Memory B cell (primary cell): ENCODE data around the gene SLCO2A1.

ENCODE experiments used
- ATAC-seq: fragments of 150-1000 bp; cut with Tn5 transposase; 2 replicates; pipeline ENCODE4 v1.10.0; 2021; ENCODE audit warnings: low read depth, mild to moderate bottlenecking, moderate library complexity
- DNase-seq, 2 donors: peaks; one replicate each; pipeline ENCODE4 v3.0.0; 2022; ENCODE audit warnings: low spot score in 2 of 2
- H3K27ac Mint-ChIP-seq: one replicate; pipeline ENCODE4 v1.8.0; 2022; ENCODE audit warnings: mild to moderate bottlenecking, moderate library complexity, mixed read lengths
- H3K27me3 Mint-ChIP-seq: one replicate; pipeline ENCODE4 v1.8.0; 2022; ENCODE audit warnings: mixed read lengths
- H3K36me3 Mint-ChIP-seq: one replicate; pipeline ENCODE4 v1.8.0; 2022; ENCODE audit warnings: mild to moderate bottlenecking, mixed read lengths
- H3K4me1 Mint-ChIP-seq: one replicate; pipeline ENCODE4 v1.8.0; 2022; ENCODE audit warnings: mixed read lengths
- H3K4me3 Mint-ChIP-seq: one replicate; pipeline ENCODE4 v1.8.0; 2022; ENCODE audit warnings: mild to moderate bottlenecking, moderate library complexity, mixed read lengths
- H3K9me3 Mint-ChIP-seq: one replicate; pipeline ENCODE4 v1.8.0; 2022; ENCODE audit warnings: mixed read lengths

The SLCO2A1 gene

GRCh38 chr3:134067531-134068161 is 37.9 kb upstream of the SLCO2A1 start:
- Mint-ChIP-seq H3K27me3 (peaks cover 6% of the 10 kb centered on the region), H3K27ac (no peak overlapping the region), H3K9me3 (no peaks in the 10 kb centered on the region), H3K36me3 (no peaks in the 10 kb centered on the region), H3K4me3 (no peak overlapping the region), H3K4me1 (no peaks in the 10 kb centered on the region)
- DNase-seq (no peak), ATAC-seq (no peak)

- Mint-ChIP-seq H3K27ac (no peak overlapping the region), H3K4me1 (no peaks in the 10 kb centered on the region), H3K4me3 (no peak overlapping the region), H3K36me3 (no peaks in the 10 kb centered on the region), H3K27me3 (peaks cover 6% of the 10 kb centered on the region), H3K9me3 (no peaks in the 10 kb centered on the region)
- no peak for ATAC-seq
- no peak for DNase-seq
Observed at GRCh38 chr3:134066651-134067530, 37.2 kb upstream of the SLCO2A1 start.

- H3K36me3 Mint-ChIP-seq: no peaks in the 10 kb centered on the region
- H3K27me3 Mint-ChIP-seq: peaks cover 8% of the 10 kb centered on the region
- ATAC-seq (no peak), DNase-seq (no peak)
- H3K27ac Mint-ChIP-seq: no peak overlapping the region
- H3K4me3 Mint-ChIP-seq: no peak overlapping the region
- no peaks in the 10 kb centered on the region for H3K9me3 Mint-ChIP-seq
- H3K4me1 Mint-ChIP-seq: no peaks in the 10 kb centered on the region
Observed at GRCh38 chr3:134066158-134066541, 36.4 kb upstream of the SLCO2A1 start.

- no peak overlapping the region for H3K4me3 Mint-ChIP-seq
- DNase-seq (no peak), ATAC-seq (no peak)
- H3K36me3 Mint-ChIP-seq: no peaks in the 10 kb centered on the region
- no peak overlapping the region for H3K27ac Mint-ChIP-seq
- no peaks in the 10 kb centered on the region for H3K4me1 Mint-ChIP-seq
- H3K9me3 Mint-ChIP-seq: no peaks in the 10 kb centered on the region
- H3K27me3 Mint-ChIP-seq: peaks cover 8% of the 10 kb centered on the region
Observed at GRCh38 chr3:134065252-134066157, 35.8 kb upstream of the SLCO2A1 start.

GRCh38 chr3:134064081-134064480 is 34.4 kb upstream of the SLCO2A1 start:
- DNase-seq (no peak), ATAC-seq (no peak)
- Mint-ChIP-seq H3K27me3 (peaks cover 8% of the 10 kb centered on the region), H3K4me3 (no peak overlapping the region), H3K9me3 (no peaks in the 10 kb centered on the region), H3K36me3 (no peaks in the 10 kb centered on the region), H3K4me1 (no peaks in the 10 kb centered on the region), H3K27ac (no peak overlapping the region)

- Mint-ChIP-seq H3K9me3 (no peaks in the 10 kb centered on the region), H3K36me3 (no peaks in the 10 kb centered on the region), H3K27ac (no peak overlapping the region), H3K27me3 (peaks cover 16% of the 10 kb centered on the region), H3K4me1 (peaks cover 4% of the 10 kb centered on the region), H3K4me3 (no peak overlapping the region)
- DNase-seq (no peak), ATAC-seq (no peak)
Observed at GRCh38 chr3:134061401-134061800, 31.7 kb upstream of the SLCO2A1 start.

GRCh38 chr3:134060561-134061385 is 31.0 kb upstream of the SLCO2A1 start:
- Mint-ChIP-seq H3K4me1 (peaks cover 4% of the 10 kb centered on the region), H3K27ac (no peak overlapping the region), H3K36me3 (no peaks in the 10 kb centered on the region), H3K27me3 (peaks cover 13% of the 10 kb centered on the region), H3K4me3 (no peak overlapping the region), H3K9me3 (no peaks in the 10 kb centered on the region)
- DNase-seq (no peak), ATAC-seq (no peak)

- Mint-ChIP-seq H3K27ac (no peak overlapping the region), H3K36me3 (no peaks in the 10 kb centered on the region), H3K9me3 (no peaks in the 10 kb centered on the region), H3K27me3 (peaks cover 13% of the 10 kb centered on the region), H3K4me3 (no peak overlapping the region), H3K4me1 (peaks cover 4% of the 10 kb centered on the region)
- ATAC-seq (no peak), DNase-seq (no peak)
Observed at GRCh38 chr3:134059671-134060560, 30.2 kb upstream of the SLCO2A1 start.

- H3K27ac Mint-ChIP-seq: no peak overlapping the region
- ATAC-seq (no peak), DNase-seq (no peak)
- peaks cover 4% of the 10 kb centered on the region for H3K4me1 Mint-ChIP-seq
- H3K27me3 Mint-ChIP-seq: peaks cover 13% of the 10 kb centered on the region
- H3K36me3 Mint-ChIP-seq: no peaks in the 10 kb centered on the region
- no peaks in the 10 kb centered on the region for H3K9me3 Mint-ChIP-seq
- H3K4me3 Mint-ChIP-seq: no peak overlapping the region
Observed at GRCh38 chr3:134059035-134059601, 29.4 kb upstream of the SLCO2A1 start.

GRCh38 chr3:134057654-134058110 is 28.0 kb upstream of the SLCO2A1 start:
- ATAC-seq: no peak
- H3K27ac Mint-ChIP-seq: no peak overlapping the region
- no peak overlapping the region for H3K4me3 Mint-ChIP-seq
- no peak for DNase-seq
- no peaks in the 10 kb centered on the region for H3K36me3 Mint-ChIP-seq
- H3K9me3 Mint-ChIP-seq: no peaks in the 10 kb centered on the region
- peaks cover 11% of the 10 kb centered on the region for H3K27me3 Mint-ChIP-seq
- peaks cover 4% of the 10 kb centered on the region for H3K4me1 Mint-ChIP-seq

- Mint-ChIP-seq H3K27ac (no peak overlapping the region), H3K4me1 (peaks cover 4% of the 10 kb centered on the region), H3K36me3 (no peaks in the 10 kb centered on the region), H3K4me3 (no peak overlapping the region), H3K27me3 (peaks cover 12% of the 10 kb centered on the region), H3K9me3 (no peaks in the 10 kb centered on the region)
- DNase-seq: no peak
- no peak for ATAC-seq
Observed at GRCh38 chr3:134057006-134057653, 27.4 kb upstream of the SLCO2A1 start.

GRCh38 chr3:134056464-134056891 is 26.8 kb upstream of the SLCO2A1 start:
- H3K9me3 Mint-ChIP-seq: no peaks in the 10 kb centered on the region
- no peak for ATAC-seq
- no peaks in the 10 kb centered on the region for H3K36me3 Mint-ChIP-seq
- H3K27ac Mint-ChIP-seq: no peak overlapping the region
- peaks cover 4% of the 10 kb centered on the region for H3K4me1 Mint-ChIP-seq
- DNase-seq: no peak
- H3K27me3 Mint-ChIP-seq: peaks cover 12% of the 10 kb centered on the region
- H3K4me3 Mint-ChIP-seq: no peak overlapping the region
